Vagina (tissue), 2 donors: ENCODE data around the gene CKAP5. TPM values are rescaled to one million over a fixed set of nuclear protein-coding genes. Genes with fewer than 3 reads are reported as not detected.

Experiments used
- DNase-seq, 2 donors: peaks; one replicate each; pipeline ENCODE4 v3.0.0-alpha.2; 2017; ENCODE audit errors: extremely low spot score in 2 of 2
- H3K27ac ChIP-seq: fragments of 200-600 bp; sonication (generic); one replicate; pipeline ENCODE4 v1.5.1; 2019
- H3K27me3 ChIP-seq: fragments of 200-600 bp; sonication (generic); one replicate; pipeline ENCODE4 v1.5.1; 2019
- H3K36me3 ChIP-seq, 2 donors: fragments of 200-600 bp; sonication (generic); one replicate each; pipeline ENCODE4 v1.5.1; 2017 to 2019
- H3K4me1 ChIP-seq: fragments of 200-600 bp; sonication (generic); one replicate; pipeline ENCODE4 v1.5.1; 2019
- H3K4me3 ChIP-seq, 2 donors: fragments of 200-600 bp; sonication (generic); 1 replicate in 1 of 2; 2 replicates in 1 of 2; pipeline ENCODE4 v1.5.1; 2016 to 2019
- H3K9me3 ChIP-seq: fragments of 200-600 bp; sonication (generic); one replicate; pipeline ENCODE4 v1.5.1; 2019
- POLR2A ChIP-seq, 2 donors: fragments of 450-650 bp; IDR thresholded peaks; one replicate each; pipeline ENCODE4 v1.6.1; 2017; ENCODE audit warnings: antibody characterized with exemption in 2 of 2, mild to moderate bottlenecking in 2 of 2, moderate library complexity in 2 of 2
- POLR2AphosphoS5 ChIP-seq, 2 donors: sonication (generic); formaldehyde crosslinking; IDR thresholded peaks; one replicate each; pipeline ENCODE4 v1.9.0; 2017; ENCODE audit warnings: antibody characterized with exemption in 2 of 2, mild to moderate bottlenecking in 2 of 2, low read depth in 1 of 2; ENCODE audit not compliant: insufficient read depth in 1 of 2
- intact Hi-C: fragments of 100-400 bp; cut with DNase I; formaldehyde crosslinking; loops from one replicate; pipeline ENCODE4 v1.15.1; 2023
- total RNA-seq: library from RNA; depleted of rRNA; stranded (reverse); fragments of >200 nt; gene quantifications from one replicate; pipeline ENCODE4 v1.2.3, GENCODE V29; 2016
- TF ChIP-seq, protein P1 (sequence below), 3 experiments: fragments of 450-650 bp in 2 of 3; fragments of 200-600 bp in 1 of 3; sonication (generic) in 1 of 3; IDR thresholded peaks; one replicate each; pipeline ENCODE4 v1.5.1; 2017 to 2019; ENCODE audit warnings: antibody characterized with exemption in 3 of 3, mild to moderate bottlenecking in 2 of 3, moderate library complexity in 2 of 3

Gene CKAP5
- total RNA-seq, 1 donor from 2014 or later: 32.9 TPM

DNA sequence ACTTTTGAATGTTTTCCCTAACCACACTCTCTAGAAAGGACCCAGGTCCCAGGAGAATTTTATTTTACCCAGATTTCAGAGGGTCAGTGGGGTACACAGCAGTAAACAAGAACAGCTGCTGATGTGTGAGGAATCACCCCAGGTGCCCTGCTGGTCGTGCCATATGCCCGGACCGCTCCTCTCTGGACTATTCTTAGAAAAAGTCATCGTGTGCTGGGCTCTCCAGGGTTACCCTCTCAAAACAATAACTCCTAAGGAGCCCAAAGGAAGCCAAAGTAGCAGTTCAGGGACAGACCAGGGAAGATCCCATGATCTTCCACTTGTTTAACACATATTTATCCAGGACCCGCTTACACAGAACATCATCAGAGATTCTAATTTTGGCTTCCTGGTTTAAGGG is 42.6 kb upstream of the CKAP5 start:
- no peak for DNase-seq
- Histone ChIP-seq H3K27me3 (no peaks in the 10 kb centered on the region), H3K4me3 (no peak overlapping the region), H3K9me3 (no peaks in the 10 kb centered on the region), H3K36me3 (peaks cover 0 to 13% of the 10 kb centered on the region in 2 donors), H3K27ac (no peak overlapping the region), H3K4me1 (no peaks in the 10 kb centered on the region)
- TF ChIP-seq, protein P1, sequence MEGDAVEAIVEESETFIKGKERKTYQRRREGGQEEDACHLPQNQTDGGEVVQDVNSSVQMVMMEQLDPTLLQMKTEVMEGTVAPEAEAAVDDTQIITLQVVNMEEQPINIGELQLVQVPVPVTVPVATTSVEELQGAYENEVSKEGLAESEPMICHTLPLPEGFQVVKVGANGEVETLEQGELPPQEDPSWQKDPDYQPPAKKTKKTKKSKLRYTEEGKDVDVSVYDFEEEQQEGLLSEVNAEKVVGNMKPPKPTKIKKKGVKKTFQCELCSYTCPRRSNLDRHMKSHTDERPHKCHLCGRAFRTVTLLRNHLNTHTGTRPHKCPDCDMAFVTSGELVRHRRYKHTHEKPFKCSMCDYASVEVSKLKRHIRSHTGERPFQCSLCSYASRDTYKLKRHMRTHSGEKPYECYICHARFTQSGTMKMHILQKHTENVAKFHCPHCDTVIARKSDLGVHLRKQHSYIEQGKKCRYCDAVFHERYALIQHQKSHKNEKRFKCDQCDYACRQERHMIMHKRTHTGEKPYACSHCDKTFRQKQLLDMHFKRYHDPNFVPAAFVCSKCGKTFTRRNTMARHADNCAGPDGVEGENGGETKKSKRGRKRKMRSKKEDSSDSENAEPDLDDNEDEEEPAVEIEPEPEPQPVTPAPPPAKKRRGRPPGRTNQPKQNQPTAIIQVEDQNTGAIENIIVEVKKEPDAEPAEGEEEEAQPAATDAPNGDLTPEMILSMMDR (IDR thresholded peaks at IDR 0.05): no peak
- TF ChIP-seq POLR2A (IDR thresholded peaks at IDR 0.05) (no peak), POLR2AphosphoS5 (IDR thresholded peaks at IDR 0.05; ENCODE audit: insufficient read depth in 1 of 2, low read depth in 1 of 2) (no peak)
- intact Hi-C loops: loop anchor here (2.0 kb wide), 1 partner anchor 264 kb away; no protein-coding TSS in a partner anchor

DNA sequence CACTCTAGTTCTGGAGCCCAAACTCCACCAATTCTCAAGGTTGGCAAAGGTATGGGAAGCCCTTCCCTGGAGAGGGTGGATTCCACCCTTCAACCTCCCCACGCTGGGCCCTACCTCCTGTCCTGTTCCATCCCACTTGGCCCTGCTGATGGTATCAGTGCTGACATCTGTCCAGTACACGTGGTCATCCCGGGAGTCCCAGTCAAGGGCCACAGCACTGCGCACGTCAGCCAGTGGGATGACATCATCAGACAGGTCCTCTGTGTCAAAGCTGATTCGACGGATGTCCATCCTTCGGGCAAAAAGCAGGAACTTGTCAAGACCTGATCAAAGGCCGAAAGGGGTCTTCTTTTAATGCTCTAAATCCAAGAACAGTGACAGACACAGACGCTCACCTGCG is 40.1 kb upstream of the CKAP5 start:
- H3K36me3 ChIP-seq: peaks cover 0 to 14% of the 10 kb centered on the region in 2 donors
- H3K4me1 ChIP-seq: no peaks in the 10 kb centered on the region
- H3K27me3 ChIP-seq: no peaks in the 10 kb centered on the region
- no peaks in the 10 kb centered on the region for H3K9me3 ChIP-seq
- no peak for DNase-seq
- TF ChIP-seq POLR2A (IDR thresholded peaks at IDR 0.05): no peak
- TF ChIP-seq POLR2AphosphoS5 (IDR thresholded peaks at IDR 0.05; ENCODE audit: insufficient read depth in 1 of 2, low read depth in 1 of 2): no peak
- TF ChIP-seq, protein P1 (IDR thresholded peaks at IDR 0.05): no peak
- H3K27ac ChIP-seq: no peak overlapping the region
- H3K4me3 ChIP-seq: no peak overlapping the region
- intact Hi-C loops: no loop called here

DNA sequence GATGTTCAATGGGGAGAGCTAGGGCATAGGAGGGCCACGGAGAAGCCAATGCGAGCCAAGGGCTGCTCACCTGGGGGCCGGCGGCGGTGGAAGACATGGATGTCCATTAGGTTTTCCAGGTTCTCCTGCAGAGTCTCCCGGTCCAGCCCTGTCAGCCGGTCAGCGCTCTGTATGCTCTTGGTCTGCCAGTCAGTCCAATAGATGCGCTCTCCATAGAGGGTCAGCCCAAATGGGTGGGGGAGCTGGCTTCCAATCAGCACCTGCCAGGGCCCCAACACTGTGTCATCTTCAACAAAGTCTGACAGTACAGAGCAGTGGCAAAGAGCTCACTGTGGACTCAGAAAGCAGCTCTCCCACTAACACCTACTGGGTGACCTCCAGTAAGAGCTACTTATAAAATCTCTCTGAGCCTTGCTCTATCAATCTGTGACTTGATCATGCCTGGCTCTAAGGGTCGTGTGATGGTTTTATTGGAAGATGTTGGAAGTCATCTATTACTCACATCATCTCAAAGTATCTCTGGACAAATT is 33.0 kb upstream of the CKAP5 start:
- intact Hi-C loops: no loop called here
- H3K4me1 ChIP-seq: no peaks in the 10 kb centered on the region
- no peaks in the 10 kb centered on the region for H3K9me3 ChIP-seq
- peak in 1 of 2 donors; percentile 65 for DNase-seq
- H3K27me3 ChIP-seq: no peaks in the 10 kb centered on the region
- H3K27ac ChIP-seq: no peak overlapping the region
- no peak overlapping the region for H3K4me3 ChIP-seq
- H3K36me3 ChIP-seq: peaks cover 0 to 40% of the 10 kb centered on the region in 2 donors
- TF ChIP-seq, protein P1 (IDR thresholded peaks at IDR 0.05): no peak
- TF ChIP-seq POLR2A (IDR thresholded peaks at IDR 0.05): no peak
- TF ChIP-seq POLR2AphosphoS5 (IDR thresholded peaks at IDR 0.05; ENCODE audit: insufficient read depth in 1 of 2, low read depth in 1 of 2): no peak

DNA sequence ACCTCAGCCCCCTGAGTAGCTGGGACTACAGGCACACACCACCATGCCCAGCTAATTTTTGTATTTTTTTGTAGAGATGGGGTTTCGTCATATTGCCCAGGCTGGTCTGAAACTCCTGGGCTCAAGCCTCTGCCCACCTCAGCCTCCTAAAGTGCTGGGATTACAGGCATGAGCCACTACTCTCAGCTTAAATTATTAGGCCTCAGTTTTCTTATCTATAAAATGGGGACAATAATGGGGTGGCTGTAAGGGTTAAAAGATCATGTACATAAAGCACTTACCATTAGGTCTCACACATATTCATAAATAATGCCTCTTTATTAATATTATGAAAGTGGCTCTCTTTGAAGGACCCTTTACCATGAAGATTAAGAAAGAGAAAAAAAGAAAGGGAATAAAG is 31.5 kb upstream of the CKAP5 start:
- Histone ChIP-seq H3K9me3 (no peaks in the 10 kb centered on the region), H3K4me3 (no peak overlapping the region), H3K36me3 (peaks cover 0 to 36% of the 10 kb centered on the region in 2 donors), H3K27me3 (no peaks in the 10 kb centered on the region), H3K27ac (no peak overlapping the region), H3K4me1 (no peaks in the 10 kb centered on the region)
- no peak for DNase-seq
- TF ChIP-seq, protein P1 (IDR thresholded peaks at IDR 0.05): no peak
- TF ChIP-seq POLR2AphosphoS5 (IDR thresholded peaks at IDR 0.05; ENCODE audit: insufficient read depth in 1 of 2, low read depth in 1 of 2): no peak
- no peak for TF ChIP-seq POLR2A (IDR thresholded peaks at IDR 0.05)
- intact Hi-C loops: no loop called here

DNA sequence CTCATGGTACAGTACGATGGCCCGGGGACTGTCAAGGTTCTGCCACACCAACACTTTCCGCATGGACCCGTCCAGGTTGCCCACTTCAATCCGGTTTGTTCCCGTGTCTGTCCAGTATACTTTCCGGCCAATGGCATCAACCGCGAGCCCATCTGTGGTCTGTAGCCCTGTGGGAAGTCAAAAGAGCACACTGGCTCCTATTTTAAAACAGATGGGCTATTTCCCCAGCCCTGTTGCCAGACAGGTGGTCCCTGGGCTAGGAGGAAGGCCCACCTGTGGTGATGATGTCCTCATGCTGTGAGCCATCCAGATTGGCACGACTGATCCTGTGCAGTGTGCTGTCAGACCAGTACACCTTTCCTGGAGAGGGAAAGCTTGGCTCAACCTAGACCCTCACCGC is 30.4 kb upstream of the CKAP5 start:
- Histone ChIP-seq H3K4me1 (no peaks in the 10 kb centered on the region), H3K27me3 (no peaks in the 10 kb centered on the region), H3K9me3 (no peaks in the 10 kb centered on the region), H3K36me3 (peaks cover 0 to 43% of the 10 kb centered on the region in 2 donors), H3K27ac (no peak overlapping the region), H3K4me3 (no peak overlapping the region)
- intact Hi-C loops: no loop called here
- TF ChIP-seq, protein P1 (IDR thresholded peaks at IDR 0.05): no peak
- TF ChIP-seq POLR2AphosphoS5 (IDR thresholded peaks at IDR 0.05; ENCODE audit: insufficient read depth in 1 of 2, low read depth in 1 of 2) (no peak), POLR2A (IDR thresholded peaks at IDR 0.05) (no peak)
- no peak for DNase-seq
